ENCODE measurements around the gene CACNA1C.

DNA sequence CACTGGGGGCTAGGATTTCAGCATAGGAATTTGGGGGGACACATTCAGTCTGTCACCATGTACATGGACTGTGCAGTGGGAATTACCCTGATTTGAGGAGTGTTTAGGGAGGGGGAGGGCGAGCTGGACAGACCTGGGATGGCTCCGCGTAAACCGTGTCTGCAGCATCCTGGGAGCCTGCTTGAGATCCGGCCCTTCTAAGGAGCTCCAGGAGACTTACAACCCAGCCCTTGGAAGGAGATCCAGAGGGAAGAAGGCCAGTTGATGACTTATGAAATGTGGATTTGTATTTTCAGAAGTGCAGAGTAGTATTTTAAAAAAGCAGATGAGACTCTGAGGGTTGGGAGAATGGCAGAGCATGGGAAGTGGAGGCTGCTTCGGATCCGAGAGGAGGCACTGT is 153.2 kb downstream of the CACNA1C start:
- TF ChIP-seq CTCF (conservative IDR thresholded peaks at IDR 0.05), result no peak
- no peak for TF ChIP-seq ZFX (IDR thresholded peaks at IDR 0.05)

All from C4-2B (cell line).